ENCODE data around the gene DSCAM. TPM values are rescaled to one million over a fixed set of nuclear protein-coding genes. Genes with fewer than 3 reads are reported as not detected.

Gene DSCAM
- total RNA-seq, 6 experiments from 2014 or later: 1.0 to 1.3 (median 1.1) TPM

DNA sequence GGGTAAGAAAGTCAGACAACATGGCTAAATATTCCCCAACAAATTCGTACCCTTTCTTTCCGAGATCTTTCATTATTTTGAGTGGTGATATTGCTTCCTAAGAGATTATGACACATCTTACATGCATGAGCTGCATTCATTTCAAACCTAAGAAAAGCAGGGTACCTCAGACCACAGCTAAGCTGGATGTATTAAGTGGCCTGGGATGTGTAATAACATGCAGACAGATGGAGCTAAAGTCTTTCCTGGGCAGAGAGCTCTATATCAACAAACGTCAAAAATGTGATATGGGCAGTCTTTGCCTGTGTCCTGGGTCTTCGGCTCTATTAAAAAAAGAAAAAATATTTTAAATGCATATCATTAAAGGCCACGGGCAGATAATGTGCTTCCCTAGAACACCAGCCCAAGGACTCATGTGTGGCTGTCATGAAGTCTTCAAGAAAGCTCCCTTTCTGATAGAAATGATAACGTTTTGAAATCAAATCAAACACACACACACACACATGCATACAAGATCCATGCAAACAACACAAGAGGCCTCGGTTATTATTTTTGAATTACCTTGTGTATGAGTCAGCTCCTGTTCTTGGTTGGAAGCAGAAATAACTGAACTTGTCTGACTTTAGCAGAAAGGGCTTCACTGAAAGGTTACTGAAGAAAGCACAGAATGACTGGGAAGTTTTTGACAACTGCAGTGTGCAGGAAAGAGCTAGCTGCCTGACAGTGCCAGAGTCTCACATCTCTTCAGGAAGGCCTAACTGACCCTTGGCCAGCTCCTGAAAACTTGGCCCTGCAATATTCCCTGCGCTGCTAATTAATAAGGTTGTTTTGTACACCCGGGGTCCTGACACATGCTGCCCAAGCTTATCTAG, 231.2 kb downstream of the DSCAM start:
- Mint-ChIP-seq H3K36me3 (ENCODE audit: low read depth) (peaks cover 13% of the 10 kb centered on the region), H3K27me3 (ENCODE audit: insufficient read depth) (0 out of 2 replicates have a peak, but pooled peaks cover 2% of the 10 kb centered on the region), H3K27ac (peak overlapping the region; percentile 19), H3K9me3 (peaks cover 30% of the 10 kb centered on the region), H3K4me3 (no peak overlapping the region), H3K4me1 (ENCODE audit: low read depth) (peaks cover 16% of the 10 kb centered on the region)
- TF ChIP-seq, protein P1, sequence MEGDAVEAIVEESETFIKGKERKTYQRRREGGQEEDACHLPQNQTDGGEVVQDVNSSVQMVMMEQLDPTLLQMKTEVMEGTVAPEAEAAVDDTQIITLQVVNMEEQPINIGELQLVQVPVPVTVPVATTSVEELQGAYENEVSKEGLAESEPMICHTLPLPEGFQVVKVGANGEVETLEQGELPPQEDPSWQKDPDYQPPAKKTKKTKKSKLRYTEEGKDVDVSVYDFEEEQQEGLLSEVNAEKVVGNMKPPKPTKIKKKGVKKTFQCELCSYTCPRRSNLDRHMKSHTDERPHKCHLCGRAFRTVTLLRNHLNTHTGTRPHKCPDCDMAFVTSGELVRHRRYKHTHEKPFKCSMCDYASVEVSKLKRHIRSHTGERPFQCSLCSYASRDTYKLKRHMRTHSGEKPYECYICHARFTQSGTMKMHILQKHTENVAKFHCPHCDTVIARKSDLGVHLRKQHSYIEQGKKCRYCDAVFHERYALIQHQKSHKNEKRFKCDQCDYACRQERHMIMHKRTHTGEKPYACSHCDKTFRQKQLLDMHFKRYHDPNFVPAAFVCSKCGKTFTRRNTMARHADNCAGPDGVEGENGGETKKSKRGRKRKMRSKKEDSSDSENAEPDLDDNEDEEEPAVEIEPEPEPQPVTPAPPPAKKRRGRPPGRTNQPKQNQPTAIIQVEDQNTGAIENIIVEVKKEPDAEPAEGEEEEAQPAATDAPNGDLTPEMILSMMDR (IDR thresholded peaks at IDR 0.05): peak; percentile 9; the same call in 1 of the 2 replicates
- DNase-seq: peak; percentile 20

- peaks cover 28% of the 10 kb centered on the region for H3K9me3 Mint-ChIP-seq
- TF ChIP-seq, protein P1 (IDR thresholded peaks at IDR 0.05): no peak
- H3K27ac Mint-ChIP-seq: no peak overlapping the region
- peaks cover 13% of the 10 kb centered on the region for H3K4me1 Mint-ChIP-seq (ENCODE audit: low read depth)
- H3K36me3 Mint-ChIP-seq (ENCODE audit: low read depth): peaks cover 12% of the 10 kb centered on the region
- no peak for DNase-seq
- peaks cover 2% of the 10 kb centered on the region; the same call in 1 of the 2 replicates for H3K27me3 Mint-ChIP-seq (ENCODE audit: insufficient read depth)
- no peak overlapping the region for H3K4me3 Mint-ChIP-seq
Observed at GRCh38 chr21:40613546-40614030, 233.4 kb downstream of the DSCAM start.

- Mint-ChIP-seq H3K27me3 (ENCODE audit: insufficient read depth) (peaks cover 2% of the 10 kb centered on the region), H3K9me3 (peaks cover 32% of the 10 kb centered on the region), H3K36me3 (ENCODE audit: low read depth) (peaks cover 17% of the 10 kb centered on the region), H3K27ac (no peak overlapping the region), H3K4me1 (ENCODE audit: low read depth) (peaks cover under 1% of the 10 kb centered on the region; the same call in 1 of the 2 replicates), H3K4me3 (no peak overlapping the region)
- TF ChIP-seq, protein P1 (IDR thresholded peaks at IDR 0.05): no peak
- no peak for DNase-seq
Observed at GRCh38 chr21:40610345-40610744, 236.6 kb downstream of the DSCAM start.

DNA sequence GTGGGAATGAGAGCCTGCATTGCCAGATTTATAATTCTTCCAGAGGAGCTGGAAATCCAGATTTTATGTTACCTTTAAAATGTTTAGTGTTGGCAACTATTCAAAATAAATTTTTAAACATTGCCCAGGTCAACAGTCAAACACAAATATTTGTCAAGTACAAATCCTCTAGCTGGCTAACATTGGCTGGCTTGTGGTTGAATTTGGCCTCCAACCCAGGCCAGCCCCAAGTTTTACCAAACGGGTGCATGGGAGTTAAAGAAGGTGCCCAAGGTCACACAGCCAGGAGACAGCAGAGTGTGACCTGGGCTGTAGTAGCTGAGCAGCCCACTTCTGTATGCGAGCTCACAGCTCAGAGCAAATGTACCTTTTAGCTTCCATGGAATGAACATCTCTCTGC, 240.6 kb downstream of the DSCAM start:
- Mint-ChIP-seq H3K9me3 (peaks cover 43% of the 10 kb centered on the region), H3K4me1 (ENCODE audit: low read depth) (no peaks in the 10 kb centered on the region), H3K27me3 (ENCODE audit: insufficient read depth) (peaks cover 2% of the 10 kb centered on the region), H3K27ac (no peak overlapping the region), H3K36me3 (ENCODE audit: low read depth) (peaks cover 24% of the 10 kb centered on the region), H3K4me3 (no peak overlapping the region)
- DNase-seq: no peak
- TF ChIP-seq, protein P1 (IDR thresholded peaks at IDR 0.05): no peak

DNA sequence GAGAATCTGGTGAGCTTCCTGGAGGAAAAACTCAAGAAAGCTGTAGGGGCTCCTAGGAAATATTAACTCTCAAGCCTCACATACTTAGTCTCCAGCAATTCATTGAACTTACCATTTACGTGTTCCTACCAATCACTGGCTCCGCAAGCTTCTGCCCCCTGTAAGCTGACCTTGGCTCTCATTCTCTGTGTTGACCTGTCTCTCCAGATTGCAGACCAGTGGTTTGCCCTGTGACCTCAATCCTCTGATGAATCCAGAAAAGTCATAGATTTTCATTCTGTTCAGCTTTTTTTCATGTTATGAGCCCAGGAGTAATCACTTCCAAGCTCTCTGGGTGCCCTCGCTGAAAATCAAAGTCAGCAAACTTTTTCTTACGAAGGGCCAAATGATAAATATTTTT, 241.9 kb downstream of the DSCAM start:
- Mint-ChIP-seq H3K4me3 (no peak overlapping the region), H3K27me3 (ENCODE audit: insufficient read depth) (peaks cover 2% of the 10 kb centered on the region)
- TF ChIP-seq, protein P1 (IDR thresholded peaks at IDR 0.05): no peak

More for the DNA sequence above, 241.9 kb downstream of the DSCAM start:
- Mint-ChIP-seq H3K4me1 (ENCODE audit: low read depth) (no peaks in the 10 kb centered on the region), H3K9me3 (peaks cover 38% of the 10 kb centered on the region), H3K36me3 (ENCODE audit: low read depth) (peaks cover 29% of the 10 kb centered on the region), H3K27ac (no peak overlapping the region)
- no peak for DNase-seq

Measured in HFFc6 (cell line).